IPS-18a (cell line): ENCODE data around the gene TMEM131.

Experiments used
- H3K27ac ChIP-seq: one replicate; pipeline ENCODE4 v1.5.1; 2013; ENCODE audit warnings: low read length
- H3K27me3 ChIP-seq: one replicate; pipeline ENCODE4 v1.6.1; 2013; ENCODE audit warnings: mild to moderate bottlenecking, low read length; ENCODE audit not compliant: control insufficient read depth, insufficient read depth
- H3K36me3 ChIP-seq: one replicate; pipeline ENCODE4 v1.6.1; 2013; ENCODE audit warnings: low read depth, low read length; ENCODE audit not compliant: control insufficient read depth
- H3K4me1 ChIP-seq: one replicate; pipeline ENCODE4 v1.6.1; 2013; ENCODE audit warnings: low read depth, low read length; ENCODE audit not compliant: control insufficient read depth
- H3K4me3 ChIP-seq: one replicate; pipeline ENCODE4 v1.5.1; 2013; ENCODE audit warnings: low read length
- H3K9ac ChIP-seq: one replicate; pipeline ENCODE4 v1.6.1; 2013; ENCODE audit warnings: mild to moderate bottlenecking, low read length, moderate library complexity
- H3K9me3 ChIP-seq: one replicate; pipeline ENCODE4 v1.6.1; 2013; ENCODE audit warnings: low read depth, low read length; ENCODE audit not compliant: control insufficient read depth

TMEM131 gene

DNA sequence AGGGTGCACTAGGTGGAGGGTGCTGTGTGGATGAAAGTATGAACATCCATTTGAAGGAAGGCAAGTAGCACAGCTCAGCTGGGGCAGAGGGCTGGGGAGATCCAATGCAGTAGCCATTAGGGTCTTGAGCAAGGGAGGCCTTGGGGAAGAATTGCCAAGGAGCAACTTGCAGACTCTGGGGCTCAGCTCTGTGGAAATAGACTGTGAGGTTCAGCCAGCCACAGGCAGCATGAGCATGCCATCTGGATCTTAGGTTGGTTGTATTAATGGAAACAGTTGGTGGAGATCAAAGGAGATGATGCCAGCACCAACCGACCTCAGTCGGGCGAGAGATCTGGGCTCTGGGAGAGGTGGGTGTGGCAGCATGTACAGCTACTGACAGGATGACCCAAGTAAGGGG is 276.8 kb downstream of the TMEM131 start:
- Histone ChIP-seq H3K4me3 (no peak overlapping the region), H3K36me3 (no peaks in the 10 kb centered on the region), H3K9me3 (no peaks in the 10 kb centered on the region), H3K27ac (no peak overlapping the region), H3K4me1 (peaks cover 10% of the 10 kb centered on the region), H3K27me3 (no peaks in the 10 kb centered on the region), H3K9ac (no peak overlapping the region)

DNA sequence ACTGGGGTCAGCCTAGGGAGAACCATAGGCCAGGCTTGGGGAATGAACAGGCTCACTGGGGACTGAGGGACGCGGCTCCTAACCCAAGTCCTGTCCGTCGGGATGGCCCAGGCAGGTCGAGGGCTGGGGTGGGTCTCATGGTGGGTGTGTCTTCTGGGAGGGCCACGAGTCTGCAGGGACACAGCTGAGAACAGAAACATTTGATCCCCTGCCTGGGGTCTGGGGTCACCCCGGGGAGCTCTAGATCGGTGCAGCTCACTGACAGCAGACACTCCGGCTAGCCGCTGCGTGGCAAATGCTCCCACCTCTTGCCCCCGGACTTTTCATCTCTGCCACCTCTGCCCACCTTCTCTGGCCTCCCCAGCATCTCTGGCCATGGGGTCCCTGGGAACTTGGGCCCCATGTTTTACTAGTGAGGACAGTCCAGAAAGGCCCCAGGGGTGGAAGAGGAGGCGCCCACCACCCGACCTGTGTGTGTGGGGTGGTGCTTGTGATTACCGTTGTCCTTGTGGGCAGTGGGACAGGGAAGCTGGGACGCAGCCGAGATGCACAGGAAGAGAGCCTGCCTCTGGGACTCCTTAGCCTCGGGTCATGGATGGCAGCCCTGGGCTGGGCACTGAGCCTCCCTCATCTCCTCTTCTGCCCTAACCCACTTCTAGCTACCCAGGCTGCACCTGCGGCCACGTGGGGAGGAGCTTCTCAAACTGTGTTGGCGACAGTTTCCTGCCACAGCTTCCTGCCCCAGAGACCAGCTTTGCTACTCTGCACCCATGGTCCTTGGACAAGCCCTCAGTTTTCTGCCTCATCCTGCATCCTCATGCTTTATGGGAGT is 277.5 kb downstream of the TMEM131 start:
- H3K9ac ChIP-seq = no peak overlapping the region
- H3K4me1 ChIP-seq = peaks cover 10% of the 10 kb centered on the region

DNA sequence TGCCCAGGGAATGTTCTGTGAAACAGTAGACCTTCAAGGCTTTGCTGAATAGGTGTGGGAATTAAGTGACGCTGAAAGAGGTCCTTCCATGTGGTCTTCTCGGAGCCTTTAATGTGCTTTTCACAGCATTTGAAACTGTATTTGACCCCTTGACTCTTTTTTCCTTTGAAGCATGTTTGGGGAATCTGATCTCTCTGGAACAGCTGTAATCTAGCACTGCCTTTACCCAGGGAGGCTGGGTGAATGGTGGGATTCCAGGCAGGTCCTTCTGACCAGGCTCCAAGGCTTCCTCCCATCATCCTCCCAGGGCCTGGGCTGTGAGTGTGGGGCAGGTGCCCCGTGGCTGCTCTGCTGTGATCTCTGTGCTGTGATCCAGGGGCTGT is 278.1 kb downstream of the TMEM131 start:
- no peak overlapping the region for H3K9ac ChIP-seq
- H3K4me3 ChIP-seq = no peak overlapping the region
- no peaks in the 10 kb centered on the region for H3K27me3 ChIP-seq
- H3K36me3 ChIP-seq = no peaks in the 10 kb centered on the region
- H3K9me3 ChIP-seq = no peaks in the 10 kb centered on the region
- no peak overlapping the region for H3K27ac ChIP-seq
- peaks cover 10% of the 10 kb centered on the region for H3K4me1 ChIP-seq

More for the DNA sequence above, 277.5 kb downstream of the TMEM131 start:
- Histone ChIP-seq H3K4me3 (no peak overlapping the region), H3K27ac (no peak overlapping the region), H3K9me3 (no peaks in the 10 kb centered on the region), H3K36me3 (no peaks in the 10 kb centered on the region), H3K27me3 (no peaks in the 10 kb centered on the region)

DNA sequence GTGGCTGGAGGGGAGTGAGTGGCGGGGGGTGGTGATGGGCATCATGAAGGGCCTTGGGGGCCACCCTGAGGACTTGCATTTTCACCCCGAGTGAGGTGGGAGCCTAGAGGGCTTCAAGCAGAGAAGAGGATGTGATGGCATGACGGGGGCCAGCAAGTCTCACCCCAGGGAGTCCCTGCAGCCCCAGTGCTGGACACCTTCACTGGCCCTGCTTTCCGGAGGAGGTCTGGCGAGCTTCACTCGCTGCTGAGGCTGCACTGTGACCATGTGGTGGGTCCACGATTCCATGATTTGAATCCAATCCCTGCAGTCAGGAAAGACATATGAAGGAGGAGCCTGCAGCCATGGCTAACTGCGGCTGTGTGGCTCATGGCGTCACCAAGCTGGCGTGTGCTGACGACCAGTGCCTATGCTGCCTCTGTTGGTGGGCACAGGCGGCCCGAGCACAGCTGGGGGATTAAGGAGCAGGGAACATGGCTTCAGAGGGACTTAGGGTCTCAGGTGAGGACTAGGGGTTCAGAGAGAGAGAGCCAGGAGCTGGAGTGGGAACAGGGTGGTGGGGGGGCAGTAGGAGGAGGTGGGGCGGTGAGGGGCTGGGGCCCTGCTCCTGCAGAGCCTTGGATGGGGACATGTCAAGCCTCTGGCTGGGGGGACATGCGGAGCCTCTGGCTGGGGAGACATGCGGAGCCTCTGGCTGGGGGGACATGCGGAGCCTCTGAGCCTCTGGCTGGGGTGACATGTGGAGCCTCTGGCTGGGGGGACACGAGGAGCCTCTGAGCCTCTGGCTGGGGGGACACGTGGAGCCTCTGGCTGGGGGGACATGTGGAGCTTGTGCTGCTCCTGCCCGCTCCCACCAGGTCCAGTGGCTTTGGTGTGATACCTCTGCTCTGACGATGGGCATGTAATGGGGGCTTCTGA is 278.8 kb downstream of the TMEM131 start:
- H3K9ac ChIP-seq = no peak overlapping the region

DNA sequence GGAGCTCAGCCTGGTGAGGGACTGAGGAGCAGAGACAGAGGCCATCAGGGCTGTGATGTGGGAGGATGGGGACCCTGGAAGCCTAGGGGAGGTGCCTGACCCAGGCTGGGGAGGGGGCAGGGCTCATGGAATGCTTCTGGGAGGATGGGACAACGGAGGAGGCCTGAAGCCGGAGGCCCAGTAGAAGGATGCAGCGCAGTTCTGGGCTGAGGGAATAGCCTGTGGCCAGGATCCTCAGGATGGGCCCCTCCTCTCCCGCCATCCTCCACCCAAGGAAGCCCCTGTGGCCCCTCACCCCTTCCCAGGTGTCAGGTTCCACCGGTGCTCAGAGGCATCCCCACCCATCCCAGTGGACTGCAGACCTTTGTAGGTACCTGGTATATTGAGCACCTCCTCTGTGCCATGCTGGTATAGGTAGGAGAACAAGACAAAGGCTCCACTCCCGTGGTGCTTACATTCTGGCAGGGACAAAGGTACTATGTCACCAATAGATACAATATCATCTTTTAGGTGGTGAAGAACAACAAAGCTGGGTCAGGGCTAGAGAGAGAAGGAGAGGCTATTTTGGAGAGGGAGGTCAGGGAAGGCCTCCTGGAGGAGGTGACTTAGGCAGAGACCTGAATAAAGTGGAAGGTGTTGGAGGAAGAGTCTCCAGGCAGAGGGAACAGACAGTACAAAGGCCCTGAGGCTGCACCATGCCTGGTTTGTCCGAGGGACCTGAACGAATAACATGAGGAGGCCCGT is 279.6 kb downstream of the TMEM131 start:
- no peak overlapping the region for H3K9ac ChIP-seq
- H3K4me3 ChIP-seq = no peak overlapping the region
- H3K27me3 ChIP-seq = no peaks in the 10 kb centered on the region
- no peaks in the 10 kb centered on the region for H3K9me3 ChIP-seq
- no peaks in the 10 kb centered on the region for H3K36me3 ChIP-seq
- peaks cover 9% of the 10 kb centered on the region for H3K4me1 ChIP-seq
- no peak overlapping the region for H3K27ac ChIP-seq

More for the DNA sequence above, 278.8 kb downstream of the TMEM131 start:
- no peak overlapping the region for H3K4me3 ChIP-seq
- H3K27ac ChIP-seq = no peak overlapping the region
- H3K9me3 ChIP-seq = no peaks in the 10 kb centered on the region
- no peaks in the 10 kb centered on the region for H3K27me3 ChIP-seq
- H3K36me3 ChIP-seq = no peaks in the 10 kb centered on the region
- peaks cover 10% of the 10 kb centered on the region for H3K4me1 ChIP-seq

DNA sequence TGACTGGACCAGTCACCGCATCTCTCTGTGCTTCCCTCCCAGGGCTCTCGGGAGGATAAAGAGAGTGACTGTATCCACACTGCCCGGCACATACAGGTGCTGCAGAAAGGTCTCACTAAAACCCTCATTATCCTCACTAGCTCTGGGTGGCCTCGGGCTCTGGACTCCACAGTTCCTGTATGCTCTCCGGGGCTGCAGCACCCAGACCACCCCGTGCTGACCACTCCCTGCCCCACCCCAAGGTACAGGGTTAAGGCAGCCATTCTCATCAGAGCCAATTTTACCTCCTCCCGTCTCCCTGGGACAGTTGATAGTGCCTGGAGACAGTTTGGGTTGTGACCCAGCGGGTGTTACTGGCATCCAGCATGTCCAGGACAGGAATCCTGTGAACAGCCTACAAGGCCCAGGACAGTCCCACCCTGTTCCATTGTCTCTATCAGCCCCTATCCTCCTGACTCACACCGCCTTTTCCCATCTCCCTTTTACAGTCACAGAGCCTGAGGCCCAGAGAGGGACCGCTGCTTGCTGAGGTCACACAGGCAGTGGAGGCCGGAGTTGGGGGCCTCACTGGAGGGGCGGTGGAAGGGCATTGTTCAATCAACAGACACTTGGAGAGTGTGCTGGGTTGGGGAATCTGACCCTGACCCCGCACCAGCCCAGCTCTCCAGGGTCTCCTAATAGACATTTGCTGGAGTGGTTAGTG is 280.6 kb downstream of the TMEM131 start:
- Histone ChIP-seq H3K9me3 (no peaks in the 10 kb centered on the region), H3K9ac (no peak overlapping the region), H3K36me3 (no peaks in the 10 kb centered on the region), H3K4me3 (no peak overlapping the region), H3K4me1 (no peaks in the 10 kb centered on the region), H3K27me3 (no peaks in the 10 kb centered on the region), H3K27ac (no peak overlapping the region)

DNA sequence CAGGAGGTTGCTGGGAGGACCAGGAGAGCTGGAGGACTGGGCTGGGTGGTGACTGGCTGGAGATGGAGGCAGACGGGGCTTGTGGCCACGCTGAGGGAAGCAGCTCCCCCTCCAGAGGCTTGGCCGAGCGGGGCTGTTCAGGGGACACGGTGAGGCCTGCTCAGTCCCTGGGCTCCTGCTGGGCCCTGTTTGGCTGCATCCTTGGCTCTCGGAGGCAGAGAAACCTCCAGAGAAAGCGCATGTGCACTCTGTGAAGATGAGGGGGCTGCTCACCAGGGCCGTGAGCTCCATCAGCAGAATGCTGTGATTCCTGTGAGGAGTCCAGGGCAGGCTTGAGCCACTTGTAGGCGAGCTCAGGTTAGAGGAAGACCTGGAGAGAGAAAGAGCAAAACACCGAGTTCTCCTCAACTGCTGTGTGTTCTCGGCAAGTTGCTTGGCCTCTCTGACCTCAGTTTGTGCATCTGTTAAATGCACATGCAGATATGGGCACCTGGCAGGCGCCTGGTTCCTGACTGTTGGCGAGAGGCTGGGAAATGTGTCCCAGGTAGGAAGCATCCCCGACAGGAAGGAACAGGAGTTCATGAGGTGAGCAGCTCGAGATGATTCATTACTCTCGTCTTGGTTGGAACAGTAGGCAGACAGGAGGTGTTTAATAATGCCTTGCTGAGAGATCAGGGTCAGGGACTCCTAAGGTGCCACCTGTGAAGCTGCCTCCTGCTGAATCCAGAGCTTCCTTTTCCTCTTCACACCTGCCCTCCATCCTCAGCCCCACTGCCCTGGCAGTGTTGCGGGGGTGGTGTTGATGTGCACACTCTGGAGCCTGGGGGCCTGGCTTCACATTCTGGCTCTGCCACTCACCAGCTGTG is 281.4 kb downstream of the TMEM131 start:
- no peak overlapping the region for H3K9ac ChIP-seq
- H3K27ac ChIP-seq = no peak overlapping the region
- H3K9me3 ChIP-seq = no peaks in the 10 kb centered on the region
- H3K27me3 ChIP-seq = no peaks in the 10 kb centered on the region
- no peaks in the 10 kb centered on the region for H3K4me1 ChIP-seq
- no peaks in the 10 kb centered on the region for H3K36me3 ChIP-seq
- no peak overlapping the region for H3K4me3 ChIP-seq

DNA sequence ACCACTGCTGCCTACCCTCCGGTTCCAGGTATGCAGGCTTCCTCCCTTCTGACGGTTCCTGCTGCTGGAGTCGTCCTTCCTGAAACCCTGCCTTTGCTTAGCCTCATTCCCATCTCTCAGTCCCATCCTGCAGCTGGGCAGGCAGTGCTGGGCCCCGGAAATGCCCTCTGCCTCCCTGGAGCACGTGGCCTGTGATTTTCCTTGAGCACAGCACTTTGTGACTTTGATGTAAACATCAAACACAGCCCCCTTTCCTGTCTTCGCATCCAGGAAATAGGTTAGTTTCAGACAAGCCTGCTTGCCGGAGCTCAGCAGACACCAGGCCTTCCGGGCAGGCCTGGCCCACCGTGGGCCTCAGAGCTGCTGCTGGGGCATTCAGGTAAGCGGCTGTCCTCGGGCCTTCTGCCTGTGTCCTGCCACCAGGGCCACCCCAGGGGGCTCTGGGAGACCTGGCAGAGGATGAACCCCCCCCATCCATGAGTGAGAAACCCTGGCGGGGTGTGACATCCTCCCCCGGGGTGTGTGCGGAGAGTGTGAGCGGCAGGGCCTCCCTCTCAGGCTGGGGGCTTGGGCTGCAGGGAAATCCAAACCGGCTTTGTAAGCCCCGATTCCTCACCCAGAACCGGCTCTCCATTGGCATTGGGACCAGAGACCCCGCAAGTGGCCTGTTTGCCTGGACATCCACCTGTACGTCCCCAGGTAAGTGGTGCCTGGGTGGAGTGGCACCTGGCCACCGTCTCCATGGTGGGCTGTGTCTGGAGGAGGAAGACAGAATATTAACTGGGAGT is 282.3 kb downstream of the TMEM131 start, which contains the start of gene ZAP70:
Gene ZAP70 (plus strand): TSS at position 281 of the 788 bp plus-strand sequence. CDS start 10,461 bp downstream, outside the sequence.
- Histone ChIP-seq H3K36me3 (no peaks in the 10 kb centered on the region), H3K4me3 (no peak within 1 kb of the TSS), H3K27me3 (no peaks in the 10 kb centered on the region), H3K9me3 (no peaks in the 10 kb centered on the region), H3K9ac (no peak within 1 kb of the TSS), H3K27ac (no peak within 1 kb of the TSS), H3K4me1 (no peaks in the 10 kb centered on the region)

DNA sequence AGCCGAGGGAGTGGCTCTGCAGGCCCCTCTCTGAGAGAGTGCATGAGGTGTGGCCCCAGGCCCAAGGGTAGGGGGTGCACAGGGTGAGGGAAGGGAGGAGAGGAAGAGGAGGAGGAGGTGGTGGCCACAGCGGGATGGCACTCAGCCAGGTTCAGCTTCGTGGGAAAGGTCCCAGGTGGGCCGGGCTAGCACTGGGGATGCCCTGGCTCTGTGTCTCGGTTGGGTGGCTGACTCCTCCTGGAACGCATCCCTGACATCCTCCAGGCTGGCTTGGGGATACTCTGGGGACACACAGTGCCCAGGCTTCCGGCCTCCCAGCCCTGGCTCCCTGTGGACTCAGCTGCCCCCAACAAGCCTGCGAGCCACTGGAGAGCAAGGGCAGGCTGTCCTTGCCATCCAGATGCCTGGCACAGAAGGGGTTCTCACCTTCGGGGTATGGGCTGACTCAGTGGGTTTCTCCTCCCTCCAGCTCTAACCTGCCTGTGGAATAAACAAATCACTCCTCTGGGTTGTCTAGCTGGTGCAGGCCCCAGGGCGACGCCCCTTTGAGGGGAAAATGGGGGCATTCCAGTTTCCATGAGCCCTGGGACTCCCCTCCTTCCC is 283.0 kb downstream of the TMEM131 start:
- H3K27ac ChIP-seq = no peak overlapping the region
- H3K27me3 ChIP-seq = no peaks in the 10 kb centered on the region
- no peak overlapping the region for H3K4me3 ChIP-seq
- H3K4me1 ChIP-seq = no peaks in the 10 kb centered on the region
- H3K9me3 ChIP-seq = no peaks in the 10 kb centered on the region
- H3K9ac ChIP-seq = no peak overlapping the region
- no peaks in the 10 kb centered on the region for H3K36me3 ChIP-seq
